Parathyroid adenoma (tissue), 2 donors: ENCODE results near the gene SLC9A9.

Experiments used
- H2AFZ ChIP-seq: fragments of 300-600 bp; sonication (generic); one replicate; pipeline ENCODE4 v1.7.0; 2017; ENCODE audit warnings: antibody characterized with exemption, mild to moderate bottlenecking
- H3K27ac ChIP-seq: fragments of 300-600 bp; sonication (generic); one replicate; pipeline ENCODE4 v1.7.0; 2017
- H3K27me3 ChIP-seq: fragments of 300-600 bp; sonication (generic); one replicate; pipeline ENCODE4 v1.7.0; 2017; ENCODE audit warnings: low read length; ENCODE audit not compliant: control insufficient read depth, insufficient read depth
- H3K36me3 ChIP-seq: fragments of 300-600 bp; sonication (generic); one replicate; pipeline ENCODE4 v1.7.0; 2017; ENCODE audit warnings: low read length; ENCODE audit not compliant: control insufficient read depth, insufficient read depth
- H3K4me1 ChIP-seq: fragments of 300-600 bp; sonication (generic); one replicate; pipeline ENCODE4 v1.7.0; 2017; ENCODE audit warnings: control low read depth
- H3K4me2 ChIP-seq: fragments of 300-600 bp; sonication (generic); one replicate; pipeline ENCODE4 v1.7.0; 2017; ENCODE audit warnings: low read length
- H3K4me3 ChIP-seq: fragments of 300-600 bp; sonication (generic); one replicate; pipeline ENCODE4 v1.7.0; 2017; ENCODE audit warnings: low read depth, low read length
- H3K79me2 ChIP-seq: fragments of 300-600 bp; sonication (generic); one replicate; pipeline ENCODE4 v1.7.0; 2017; ENCODE audit warnings: control low read depth
- H3K9ac ChIP-seq: fragments of 300-600 bp; sonication (generic); one replicate; pipeline ENCODE4 v1.7.0; 2017; ENCODE audit warnings: mild to moderate bottlenecking
- H3K9me3 ChIP-seq: fragments of 300-600 bp; sonication (generic); one replicate; pipeline ENCODE4 v1.7.0; 2017; ENCODE audit warnings: low read length; ENCODE audit not compliant: control insufficient read depth
- CTCF ChIP-seq: fragments of 300-600 bp; sonication (generic); IDR thresholded peaks from one replicate; pipeline ENCODE4 v1.7.0; 2017; ENCODE audit warnings: antibody characterized with exemption, mild to moderate bottlenecking
- donor health status: primary hyperparathyroidism.

The SLC9A9 gene

GRCh38 chr3:143590660-143591059 is 257.6 kb downstream of the SLC9A9 start:
- Histone ChIP-seq H3K9ac (no peak overlapping the region), H3K4me3 (no peak overlapping the region), H3K36me3 (no peaks in the 10 kb centered on the region), H3K4me2 (no peak overlapping the region), H3K4me1 (no peaks in the 10 kb centered on the region), H3K27me3 (no peaks in the 10 kb centered on the region), H2AFZ (no peak overlapping the region), H3K79me2 (no peaks in the 10 kb centered on the region), H3K9me3 (no peaks in the 10 kb centered on the region), H3K27ac (no peak overlapping the region)
- no peak for TF ChIP-seq CTCF

GRCh38 chr3:143586576-143586975 is 261.7 kb downstream of the SLC9A9 start:
- H3K27me3 ChIP-seq = no peaks in the 10 kb centered on the region
- H3K4me2 ChIP-seq = no peak overlapping the region
- no peak overlapping the region for H3K9ac ChIP-seq
- TF ChIP-seq CTCF = no peak
- no peaks in the 10 kb centered on the region for H3K79me2 ChIP-seq
- H2AFZ ChIP-seq = no peak overlapping the region
- H3K4me3 ChIP-seq = no peak overlapping the region
- no peaks in the 10 kb centered on the region for H3K36me3 ChIP-seq
- H3K9me3 ChIP-seq = no peaks in the 10 kb centered on the region
- no peaks in the 10 kb centered on the region for H3K4me1 ChIP-seq
- H3K27ac ChIP-seq = no peak overlapping the region

GRCh38 chr3:143585720-143586456 is 262.4 kb downstream of the SLC9A9 start:
- Histone ChIP-seq H2AFZ (no peak overlapping the region), H3K9me3 (no peaks in the 10 kb centered on the region), H3K79me2 (no peaks in the 10 kb centered on the region), H3K27ac (no peak overlapping the region), H3K4me3 (no peak overlapping the region), H3K9ac (no peak overlapping the region), H3K4me2 (no peak overlapping the region), H3K4me1 (no peaks in the 10 kb centered on the region), H3K27me3 (no peaks in the 10 kb centered on the region), H3K36me3 (no peaks in the 10 kb centered on the region)
- TF ChIP-seq CTCF = no peak

GRCh38 chr3:143584474-143584873 is 263.8 kb downstream of the SLC9A9 start:
- no peak overlapping the region for H3K9ac ChIP-seq
- no peaks in the 10 kb centered on the region for H3K27me3 ChIP-seq
- H3K9me3 ChIP-seq = no peaks in the 10 kb centered on the region
- no peak overlapping the region for H2AFZ ChIP-seq
- H3K79me2 ChIP-seq = no peaks in the 10 kb centered on the region
- H3K4me2 ChIP-seq = no peak overlapping the region
- H3K27ac ChIP-seq = no peak overlapping the region
- no peak overlapping the region for H3K4me3 ChIP-seq
- TF ChIP-seq CTCF = no peak
- no peaks in the 10 kb centered on the region for H3K36me3 ChIP-seq
- no peaks in the 10 kb centered on the region for H3K4me1 ChIP-seq
